Esophagus (tissue), 2 donors: Measurements from ENCODE around the gene CYGB. TPM values are rescaled to one million over a fixed set of nuclear protein-coding genes. Genes with fewer than 3 reads are reported as not detected.

Experiments used
- H3K27ac ChIP-seq, 2 donors: one replicate each; pipeline ENCODE4 v1.5.1; 2013; ENCODE audit warnings: low read depth in 2 of 2, mild to moderate bottlenecking in 2 of 2, inconsistent platforms in 1 of 2, low read length in 1 of 2, moderate library complexity in 1 of 2
- H3K27me3 ChIP-seq, 2 donors: one replicate each; pipeline ENCODE4 v1.6.1; 2013; ENCODE audit warnings: low read length in 2 of 2, control low read depth in 1 of 2, mild to moderate bottlenecking in 1 of 2; ENCODE audit not compliant: insufficient read depth in 2 of 2, control insufficient read depth in 1 of 2
- H3K36me3 ChIP-seq, 2 donors: one replicate each; pipeline ENCODE4 v1.6.1; 2013; ENCODE audit warnings: low read length in 1 of 2; ENCODE audit not compliant: control insufficient read depth in 2 of 2, insufficient read depth in 2 of 2
- H3K4me1 ChIP-seq, 2 donors: one replicate each; pipeline ENCODE4 v1.6.1; 2013; ENCODE audit warnings: low read length in 1 of 2; ENCODE audit not compliant: control insufficient read depth in 2 of 2, insufficient read depth in 2 of 2
- H3K4me3 ChIP-seq, 2 donors: one replicate each; pipeline ENCODE4 v1.5.1; 2013; ENCODE audit warnings: low read length in 2 of 2, mild to moderate bottlenecking in 2 of 2, low read depth in 1 of 2, moderate library complexity in 1 of 2
- H3K9me3 ChIP-seq, 2 donors: one replicate each; pipeline ENCODE4 v1.6.1; 2013; ENCODE audit warnings: mild to moderate bottlenecking in 2 of 2, low read depth in 1 of 2, low read length in 1 of 2, moderate library complexity in 1 of 2; ENCODE audit not compliant: control insufficient read depth in 2 of 2, insufficient read depth in 1 of 2
- WGBS, 2 donors: extraction: QIAGEN DNeasy Blood & Tissue Kit; methylation state at CpG; one replicate each; pipeline ENCODE4 v1.1.7; 2013; 5-methylcytosine and 5-hydroxymethylcytosine counted together
- polyA plus RNA-seq, 2 donors: library from polyadenylated mRNA; stranded (reverse); fragments of 200-250 nt; gene quantifications; one replicate each; pipeline ENCODE4 v1.2.3, GENCODE V29; 2013
- donor health status: healthy with polysubstance abuse.
- donor health status: Bipolar disorder and iron deficiency.

The CYGB gene
- polyA plus RNA-seq, 2 donors, result 3.1 to 3.7 TPM

- Histone ChIP-seq H3K27me3 (no peaks in the 10 kb centered on the region), H3K9me3 (no peaks in the 10 kb centered on the region), H3K4me3 (no peak overlapping the region), H3K27ac (no peak overlapping the region), H3K4me1 (peaks cover 0 to under 1% of the 10 kb centered on the region in 2 donors), H3K36me3 (peaks cover 0 to 38% of the 10 kb centered on the region in 2 donors)
- 87 to 91% methylated on average over 13 to 14 of the region's 14 CpGs for WGBS, 2 donors
Measured at GRCh38 chr17:76479515-76480060, 57.9 kb downstream of the CYGB start.

- H3K36me3 ChIP-seq, result peaks cover 0 to 45% of the 10 kb centered on the region in 2 donors
- no peaks in the 10 kb centered on the region for H3K27me3 ChIP-seq
- H3K4me1 ChIP-seq, result no peaks in the 10 kb centered on the region
- no peak overlapping the region for H3K27ac ChIP-seq
- H3K4me3 ChIP-seq, result no peak overlapping the region
- WGBS, 2 donors, result 90 to 92% methylated on average over 36 to 37 of the region's 37 CpGs
- no peaks in the 10 kb centered on the region for H3K9me3 ChIP-seq
Measured at GRCh38 chr17:76478730-76479514, 58.6 kb downstream of the CYGB start.

DNA sequence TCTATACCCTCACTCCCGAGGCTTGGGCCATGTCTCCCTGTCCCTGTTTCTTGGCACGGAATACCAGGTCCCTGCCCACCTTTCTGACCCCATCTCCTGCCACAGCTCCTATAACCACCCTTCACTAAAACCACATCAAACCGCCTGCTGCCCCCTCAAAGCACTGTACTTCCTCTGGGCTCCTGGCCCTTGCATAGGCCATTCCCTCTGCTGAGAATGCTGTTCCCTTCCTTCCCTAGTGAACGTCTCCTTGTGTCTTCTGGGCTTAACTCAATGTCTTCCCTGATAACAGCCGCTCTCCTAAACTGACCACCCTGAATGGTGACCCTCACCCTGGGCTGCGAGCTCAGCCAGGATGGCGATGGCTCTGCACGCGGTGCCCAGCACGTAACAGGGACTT, 59.4 kb downstream of the CYGB start:
- WGBS, 2 donors, result 92 to 93% methylated on average over 10 of the region's 10 CpGs
- peaks cover 0 to 53% of the 10 kb centered on the region in 2 donors for H3K36me3 ChIP-seq
- H3K9me3 ChIP-seq, result no peaks in the 10 kb centered on the region
- H3K4me3 ChIP-seq, result no peak overlapping the region
- no peaks in the 10 kb centered on the region for H3K4me1 ChIP-seq
- no peak overlapping the region for H3K27ac ChIP-seq
- no peaks in the 10 kb centered on the region for H3K27me3 ChIP-seq

DNA sequence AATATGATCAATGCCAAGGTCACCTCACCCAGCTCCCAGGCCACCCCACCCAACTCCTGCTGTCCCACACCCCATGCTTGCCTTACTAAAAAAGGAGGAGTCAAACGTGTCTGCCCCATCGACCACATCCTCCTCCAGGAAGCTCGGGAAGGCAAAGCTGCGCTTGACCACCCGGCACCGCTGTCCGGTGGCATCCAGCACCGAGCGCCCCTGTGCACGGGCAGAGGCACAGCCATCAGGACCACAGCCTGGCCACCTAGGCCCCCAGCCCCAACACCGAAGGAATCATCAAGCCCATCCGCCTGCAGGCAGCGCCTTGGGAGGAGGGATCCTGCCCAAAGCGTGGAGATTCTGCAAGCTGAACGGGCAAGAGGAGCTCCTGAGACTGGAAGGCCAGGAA, 59.9 kb downstream of the CYGB start:
- peaks cover 0 to 58% of the 10 kb centered on the region in 2 donors for H3K36me3 ChIP-seq
- H3K4me1 ChIP-seq, result no peaks in the 10 kb centered on the region
- no peak overlapping the region for H3K4me3 ChIP-seq
- WGBS, 2 donors, result 85 to 87% methylated on average over 13 to 15 of the region's 15 CpGs
- no peak overlapping the region for H3K27ac ChIP-seq
- no peaks in the 10 kb centered on the region for H3K9me3 ChIP-seq
- no peaks in the 10 kb centered on the region for H3K27me3 ChIP-seq

Other genes with a start within 250 kb of the CYGB start
- 1 to 10 TPM; 2.1 to 5.6 TPM for gene QRICH2, start 229.4 kb downstream of the CYGB start, polyA plus RNA-seq
- 10 to 100 TPM; 34.8 to 43.1 TPM for gene PRPSAP1, start 183.8 kb downstream of the CYGB start, polyA plus RNA-seq
- gene SPHK1, start 153.1 kb downstream of the CYGB start, polyA plus RNA-seq, result 10 to 100 TPM; 20.5 to 23.0 TPM
- gene UBE2O, start 84.6 kb downstream of the CYGB start, polyA plus RNA-seq, result 1 to 10 TPM; 8.1 to 9.2 TPM
- gene AANAT, start 70.1 kb downstream of the CYGB start, polyA plus RNA-seq, result not detected
- gene RHBDF2, start 36.3 kb downstream of the CYGB start, polyA plus RNA-seq, result 10 to 100 TPM; 19.4 to 27.3 TPM
- 1 to 10 TPM; 1.2 to 3.0 TPM for gene PRCD, start 2.3 kb upstream of the CYGB start, polyA plus RNA-seq
- gene ST6GALNAC2, start 48.2 kb upstream of the CYGB start, polyA plus RNA-seq, result 10 to 100 TPM; 17.5 to 20.2 TPM
- gene ST6GALNAC1, start 106.0 kb upstream of the CYGB start, polyA plus RNA-seq, result 10 to 100 TPM; 20.1 to 40.1 TPM
- gene MXRA7, start 173.3 kb upstream of the CYGB start, polyA plus RNA-seq, result 10 to 100 TPM; 10.0 to 54.0 TPM
- 10 to 100 TPM; 18.3 to 21.9 TPM for gene JMJD6, start 188.9 kb upstream of the CYGB start, polyA plus RNA-seq
- gene METTL23, start 189.1 kb upstream of the CYGB start, polyA plus RNA-seq, result 10 to 100 TPM; 22.9 to 24.0 TPM
- gene SRSF2, start 199.6 kb upstream of the CYGB start, polyA plus RNA-seq, result 100 to 1,000 TPM; 152 to 242 TPM
- gene MFSD11, start 200.4 kb upstream of the CYGB start, polyA plus RNA-seq, result 10 to 100 TPM; 11.3 to 15.4 TPM